ENCODE measurements around the gene NFATC1.
A peak's percentile ranks its signal among the peaks of the same experiment; 100 is the strongest.

NFATC1 gene

DNA sequence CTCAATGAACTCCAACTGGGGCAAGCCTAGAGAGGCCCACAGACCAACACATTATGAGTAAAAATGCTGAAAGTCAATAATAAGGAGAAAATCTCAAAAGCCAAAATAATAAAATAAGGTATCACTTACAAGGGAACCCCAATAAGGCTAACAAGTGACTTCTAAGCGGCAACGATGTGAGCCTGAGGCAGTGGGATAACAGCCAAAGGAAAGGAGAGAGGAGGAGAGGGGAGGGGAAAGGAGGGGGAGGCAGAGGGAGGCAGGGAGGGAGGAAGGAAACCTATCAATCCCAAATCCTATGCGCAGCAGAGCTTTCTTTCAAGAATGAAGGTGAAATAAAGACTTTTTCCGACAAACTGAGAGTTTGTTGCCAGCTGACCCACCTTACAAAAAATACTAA is 6.0 kb upstream of the NFATC1 start:
- DNase-seq = no peak

GRCh38 chr18:79392226-79392625 is 3.5 kb upstream of the NFATC1 start:
- no peak for DNase-seq

GRCh38 chr18:79393181-79393634 is 2.5 kb upstream of the NFATC1 start:
- DNase-seq = no peak

DNA sequence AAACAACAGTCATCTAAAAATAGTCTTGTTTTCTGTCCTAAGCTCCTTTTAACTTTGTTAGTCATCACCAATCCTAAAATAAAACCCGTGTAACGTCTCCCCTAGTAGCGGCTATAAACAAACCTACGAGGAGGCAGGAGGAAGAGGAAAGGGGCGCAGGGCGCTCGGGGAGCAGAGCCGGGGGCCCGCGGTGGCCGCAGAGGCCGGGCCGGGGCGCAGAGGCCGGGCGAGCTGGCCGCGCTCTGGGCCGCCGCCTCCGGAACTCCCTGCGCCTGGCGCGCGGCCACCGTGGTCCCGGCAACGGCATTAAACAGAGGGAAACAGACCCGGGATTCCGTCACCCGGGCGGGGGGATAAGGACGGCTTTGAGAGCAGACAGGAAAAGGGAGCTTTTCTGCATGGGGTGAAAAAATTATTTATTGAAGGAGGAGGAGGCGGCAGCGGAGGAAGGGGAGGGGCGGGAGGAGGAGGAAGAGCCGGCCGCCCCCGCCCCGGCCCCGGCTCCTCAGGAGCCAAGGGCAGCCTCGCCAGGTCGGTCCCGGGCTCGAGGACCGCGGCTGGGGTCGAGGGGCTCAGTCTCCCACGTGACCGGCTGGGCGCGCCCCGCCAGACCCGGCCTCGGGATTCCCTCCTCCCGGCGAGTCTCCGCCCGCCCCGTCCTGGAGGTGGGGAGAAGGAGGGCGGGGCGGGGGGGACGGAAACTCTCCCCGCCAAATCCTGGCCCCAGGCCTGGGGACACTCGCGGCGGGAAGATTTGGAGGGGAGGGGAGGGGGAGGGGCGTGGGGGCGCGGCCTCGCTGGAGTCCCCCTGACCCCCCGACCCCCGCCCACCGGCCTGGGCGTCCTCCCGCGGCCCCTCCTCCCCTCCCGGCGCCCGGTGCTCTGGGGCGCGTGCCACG is 1.8 kb upstream of the NFATC1 start:
- DNase-seq = peak; percentile 89

DNA sequence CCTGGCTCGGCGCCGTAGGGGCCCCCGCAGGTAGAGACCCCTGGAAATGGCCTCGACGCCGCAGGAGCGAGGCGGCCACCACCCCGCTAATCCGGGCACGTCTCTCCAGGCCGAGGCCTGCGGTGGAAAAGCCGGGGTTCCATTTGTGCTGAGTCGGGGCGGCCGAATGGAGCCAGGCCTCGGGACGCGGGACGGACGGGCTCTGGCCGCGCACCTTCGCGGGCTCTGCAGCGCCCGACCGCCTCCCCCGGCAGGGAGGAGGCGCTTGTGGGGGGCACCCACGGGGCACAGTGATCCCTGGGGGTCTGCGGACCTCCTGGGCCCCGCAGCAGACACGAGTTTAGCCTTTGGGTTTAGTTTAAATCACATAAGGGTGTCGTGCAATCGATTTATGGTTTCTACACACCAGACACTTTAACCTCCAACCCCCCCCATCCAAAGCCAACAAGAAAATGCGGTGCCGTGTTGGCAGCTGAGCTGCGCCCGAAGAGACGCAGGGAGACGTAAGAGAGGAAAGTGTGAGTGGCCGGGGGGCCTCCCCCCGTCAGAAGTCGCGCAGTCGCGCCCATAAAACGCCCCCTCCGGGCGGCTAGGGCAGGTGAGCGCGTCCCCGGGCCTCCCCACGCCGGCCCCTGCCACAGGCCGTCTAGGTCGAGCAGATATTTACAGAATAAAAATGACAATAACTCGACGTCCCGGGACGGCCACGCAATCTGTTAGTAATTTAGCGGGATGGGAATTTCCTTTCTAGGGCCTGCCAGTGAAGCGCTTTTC is 1.0 kb upstream of the NFATC1 start:
- peak; percentile 82 for DNase-seq

- no peak for DNase-seq
Observed at GRCh38 chr18:79395308-79395640, 456 bp upstream of the NFATC1 start.

GRCh38 chr18:79396431-79397246 is 909 bp downstream of the NFATC1 start:
- peak; percentile 61 for DNase-seq

- no peak for DNase-seq
Observed at GRCh38 chr18:79397247-79397829, 1.6 kb downstream of the NFATC1 start.

GRCh38 chr18:79397830-79398761 is 2.4 kb downstream of the NFATC1 start:
- DNase-seq = no peak

DNA sequence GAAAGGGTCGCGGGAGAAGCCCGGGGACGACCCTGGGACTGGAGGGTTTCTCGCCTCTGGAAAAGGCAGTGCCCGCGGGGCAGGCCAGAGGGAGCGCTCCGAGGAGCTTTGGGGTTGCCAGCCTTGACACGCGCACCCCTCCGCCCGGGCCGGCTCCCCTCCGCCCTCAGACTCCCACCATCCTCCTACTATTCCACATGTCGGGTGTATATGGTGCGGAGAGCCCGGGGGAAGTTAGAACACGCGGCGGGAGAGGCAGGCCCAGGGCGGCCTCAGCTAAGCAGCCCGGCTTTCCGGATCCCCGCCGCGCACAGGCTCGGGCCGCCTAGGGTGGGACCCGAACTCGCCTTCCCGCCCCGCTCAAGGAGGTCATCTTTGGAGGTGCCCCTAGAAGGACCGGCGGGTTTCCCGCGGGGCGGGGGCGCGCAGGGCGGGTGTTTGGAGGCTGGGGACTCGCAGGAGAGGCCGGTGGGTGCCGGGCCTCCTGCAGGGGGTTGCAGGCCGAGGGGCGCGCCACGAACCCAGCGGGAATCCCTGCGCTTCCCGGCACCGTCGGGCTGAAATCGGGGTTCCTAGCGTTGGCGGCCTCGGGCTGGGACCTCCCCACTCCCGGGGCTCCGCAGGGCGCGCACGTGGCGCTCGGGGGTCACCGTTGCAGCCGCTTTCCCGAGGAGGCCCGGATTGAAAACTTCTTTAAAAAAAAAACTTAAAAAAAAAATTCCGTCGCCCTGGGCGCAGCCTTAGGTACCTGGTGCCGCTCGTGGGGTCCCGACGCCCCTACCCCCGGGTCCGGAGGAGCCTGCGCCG is 3.7 kb downstream of the NFATC1 start:
- no peak for DNase-seq

DNA sequence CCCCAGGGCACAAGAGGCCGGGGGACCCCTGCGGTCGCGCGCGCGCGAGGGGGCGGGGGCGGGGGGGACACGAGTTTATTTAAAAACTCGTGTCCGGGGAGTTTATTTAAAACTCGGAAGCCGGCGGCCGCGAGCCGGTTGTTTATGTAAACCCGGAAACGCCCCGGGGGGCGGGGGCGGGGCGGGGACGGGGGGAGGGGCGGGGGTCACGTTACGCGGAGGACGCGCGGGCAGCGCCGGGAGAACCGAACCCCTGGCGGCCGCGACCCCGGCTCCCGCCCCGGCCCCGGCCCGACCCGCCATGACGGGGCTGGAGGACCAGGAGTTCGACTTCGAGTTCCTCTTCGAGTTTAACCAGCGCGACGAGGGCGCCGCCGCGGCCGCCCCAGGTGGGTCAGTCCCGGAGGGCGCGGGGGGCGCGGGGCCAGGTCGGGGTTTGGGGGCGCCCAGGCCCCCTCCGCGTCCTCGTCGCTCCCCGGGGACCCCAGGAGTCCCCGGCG is 4.4 kb downstream of the NFATC1 start:
- peak; percentile 39 for DNase-seq

GRCh38 chr18:79400591-79401381 is 5.1 kb downstream of the NFATC1 start:
- no peak for DNase-seq

- DNase-seq = no peak
Observed at GRCh38 chr18:79401494-79402208, 5.9 kb downstream of the NFATC1 start.

GRCh38 chr18:79402209-79402576 is 6.5 kb downstream of the NFATC1 start:
- DNase-seq = no peak

GRCh38 chr18:79402977-79403722 is 7.4 kb downstream of the NFATC1 start:
- no peak for DNase-seq

GRCh38 chr18:79403723-79404566 is 8.2 kb downstream of the NFATC1 start:
- DNase-seq = no peak

- no peak for DNase-seq
Observed at GRCh38 chr18:79404567-79404910, 8.8 kb downstream of the NFATC1 start.

Data from fibroblast of skin of right biceps (primary cell).